HepG2 (cell line): Measurements from ENCODE around the gene TPO. TPM values are rescaled to one million over a fixed set of nuclear protein-coding genes. Genes with fewer than 3 reads are reported as not detected.
"Not testable (repeated sequence)": the region's sequence is repeated elsewhere in the genome, so short reads cannot be mapped to it uniquely, and the experiment has no call there.

Source experiments
- ATAC-seq: fragments of 200-7000 bp; cut with Tn5 transposase; 3 replicates; pipeline ENCODE4 v1.9.1; 2020; ENCODE audit warnings: mild to moderate bottlenecking, moderate library complexity
- BruUV-seq: library from RNA; stranded (reverse); fragments of 400-500 nt; replicated peaks from 2 replicates; lab custom pipeline; 2021; lab: Mats Ljungman, UMichigan
- CTCF ChIA-PET: fragments of 300-600 bp; formaldehyde crosslinking; extraction: SDS; loops from one replicate; lab custom pipeline; 2021; ENCODE audit warnings: low total read pairs, inconsistent platforms, low intra/inter-chr PET ratio; lab: Yijun Ruan, JAX
- POLR2A ChIA-PET: fragments of 350-600 bp; sonication (Branson Sonifier 250); formaldehyde crosslinking; loops from one replicate; lab custom pipeline; 2020; ENCODE audit warnings: antibody characterized with exemption, inconsistent platforms; lab: Yijun Ruan, JAX
- DNase-seq: peaks from one replicate; pipeline ENCODE4 v3.0.0-alpha.2; 2015; ENCODE audit warnings: low spot score
- FAIRE-seq: peaks from 3 replicates; lab custom pipeline; 2011; peaks lifted over from hg19 to GRCh38; lab: Jason Lieb, UNC
- H2AFZ ChIP-seq: one replicate; pipeline ENCODE4 v1.6.1; 2011; ENCODE audit warnings: low read length, inconsistent platforms
- H3K27ac ChIP-seq: fragments of 300-600 bp; 3 replicates; pipeline ENCODE4 v1.8.0; 2011; ENCODE audit warnings: mixed run types, mild to moderate bottlenecking, mixed read lengths, low read length, inconsistent platforms; ENCODE audit not compliant: insufficient read depth; ENCODE audit errors: extremely low read length
- H3K27me3 ChIP-seq, 2 experiments: fragments of 200-600 bp in 1 of 2; 2 replicates in 1 of 2; 3 replicates in 1 of 2; pipeline versions ENCODE4 v1.6.0 to v1.8.0; 2011; ENCODE audit warnings: low read length in 2 of 2, mild to moderate bottlenecking in 2 of 2, moderate library complexity in 2 of 2, inconsistent platforms in 1 of 2; ENCODE audit not compliant: insufficient read depth in 2 of 2, control insufficient read depth in 1 of 2
- H3K36me3 ChIP-seq, 2 experiments: fragments of 200-600 bp in 1 of 2; replicated peaks in 1 of 2; 2 replicates in 1 of 2; 3 replicates in 1 of 2; pipeline versions ENCODE4 v1.5.1 to v1.8.0; 2011; ENCODE audit warnings: low read length in 2 of 2, inconsistent platforms in 1 of 2; ENCODE audit not compliant: insufficient read depth in 2 of 2, control insufficient read depth in 1 of 2
- H3K4me1 ChIP-seq: 2 replicates; pipeline ENCODE4 v1.5.1; 2012; ENCODE audit warnings: low read length, inconsistent platforms; ENCODE audit not compliant: insufficient read depth
- H3K4me2 ChIP-seq: 2 replicates; pipeline ENCODE4 v1.6.0; 2011; ENCODE audit warnings: low read depth, low read length, inconsistent platforms
- H3K4me3 ChIP-seq, 3 experiments: fragments of 200-600 bp in 1 of 3; sonication (generic), shearing (Covaris generic) in 1 of 3; replicated peaks in 1 of 3; 2 replicates each; pipeline ENCODE4 v1.5.1; 2011 to 2016; ENCODE audit warnings: low read length in 3 of 3, inconsistent platforms in 2 of 3, low read depth in 2 of 3, mild to moderate bottlenecking in 2 of 3, control low read depth in 1 of 3, mixed read lengths in 1 of 3; ENCODE audit not compliant: insufficient read depth in 1 of 3
- H3K79me2 ChIP-seq: one replicate; pipeline ENCODE4 v1.6.1; 2011; ENCODE audit warnings: low read length, inconsistent platforms; ENCODE audit not compliant: insufficient read depth
- H3K9ac ChIP-seq: 2 replicates; pipeline ENCODE4 v1.6.0; 2011; ENCODE audit warnings: mild to moderate bottlenecking, low read depth, low read length, inconsistent platforms; ENCODE audit not compliant: insufficient read depth
- H3K9me3 ChIP-seq: 2 replicates; pipeline ENCODE4 v1.5.1; 2012; ENCODE audit warnings: mild to moderate bottlenecking, low read length
- H4K20me1 ChIP-seq: 2 replicates; pipeline ENCODE4 v1.6.0; 2011; ENCODE audit warnings: inconsistent platforms, mild to moderate bottlenecking, low read length, moderate library complexity; ENCODE audit not compliant: insufficient read depth
- TOPORS ChIP-seq: sonication (generic); formaldehyde crosslinking; IDR thresholded peaks from 2 replicates; pipeline ENCODE4 v1.8.0; 2023; ENCODE audit warnings: mild to moderate bottlenecking, missing genetic modification reagents
- ZNF362 ChIP-seq: sonication (generic); formaldehyde crosslinking; IDR thresholded peaks from 2 replicates; pipeline ENCODE4 v1.4.0; 2020; ENCODE audit warnings: missing genetic modification reagents, mild to moderate bottlenecking, borderline replicate concordance
- ZNF761 ChIP-seq: sonication (generic); formaldehyde crosslinking; conservative IDR thresholded peaks from 2 replicates; pipeline ENCODE4 v1.4.0; 2020; ENCODE audit warnings: mild to moderate bottlenecking, missing genetic modification reagents
- whole genome bisulfite sequencing: methylation state at CpG from one replicate; pipeline ENCODE4 v1.1.6; 2017; ENCODE audit warnings: low lambda C conversion rate; 5-methylcytosine and 5-hydroxymethylcytosine counted together
- in situ Hi-C: cut with HindIII; loops from 2 replicates; pipeline ENCODE4 v1.10.0; 2017; ENCODE audit warnings: low pct_unique_long_range_greater_than_20kb; ENCODE audit not compliant: extremely low pct_ligation_motif_present
- intact Hi-C: fragments of 100-400 bp; cut with micrococcal nuclease; formaldehyde crosslinking; loops from one replicate; pipeline ENCODE4 v1.10.0; 2022; ENCODE audit not compliant: unreplicated experiment
- polyA plus RNA-seq, 8 experiments: library from polyadenylated mRNA; depleted of rRNA in 3 of 8; stranded (reverse) in 7 of 8; unstranded in 1 of 8; fragments of >200 nt; fragmentation: Illumina TruSeq in 4 of 8; extraction: Trizol in 4 of 8; gene quantifications; 2 replicates each; pipeline versions ENCODE4 v1.2.1 to v1.2.3, GENCODE V29; 2011 to 2016; ENCODE audit warnings: low read depth in 4 of 8, missing spikeins in 1 of 8, mixed read lengths in 1 of 8; ENCODE audit not compliant: insufficient read depth in 1 of 8
- total RNA-seq, 5 experiments: library from RNA; depleted of rRNA; stranded (reverse); fragments of >200 nt; fragmentation: Illumina TruSeq; extraction: Trizol; gene quantifications; 2 replicates each; pipeline ENCODE4 v1.2.3, GENCODE V29; 2016; ENCODE audit warnings: low read depth in 1 of 5

The TPO gene
- total and polyA plus RNA-seq, 2 of the 13 experiments (the other 11 are each of a cell fraction or from before 2014, with no cell fraction given), result not detected

DNA sequence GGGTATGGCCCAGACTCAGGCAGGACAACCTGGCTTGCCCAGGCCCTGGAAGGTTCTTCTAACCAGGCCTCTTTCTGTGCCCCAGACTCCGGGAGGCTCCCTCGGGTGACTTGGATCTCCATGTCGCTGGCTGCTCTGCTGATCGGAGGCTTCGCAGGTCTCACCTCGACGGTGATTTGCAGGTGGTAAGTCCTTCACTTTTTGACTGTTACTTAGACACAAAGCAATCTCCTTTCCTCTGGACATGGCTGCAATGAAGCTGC, 103.5 kb downstream of the TPO start:
- H3K4me3 ChIP-seq, result no peak overlapping the region
- H3K79me2 ChIP-seq, result no peaks in the 10 kb centered on the region
- no peak overlapping the region for H2AFZ ChIP-seq
- CTCF ChIA-PET, result no interaction called here
- H3K27me3 ChIP-seq, result peaks cover 11 to 69% of the 10 kb centered on the region in 2 experiments
- H3K9me3 ChIP-seq, result no peaks in the 10 kb centered on the region
- intact Hi-C loops (no loop called here), in situ Hi-C loops (no loop called here)
- BruUV-seq, result no TSS peak
- H3K27ac ChIP-seq, result no peak overlapping the region
- no peaks in the 10 kb centered on the region for H3K36me3 ChIP-seq
- H3K4me1 ChIP-seq, result no peaks in the 10 kb centered on the region
- TF ChIP-seq TOPORS (CRISPR knock-in tag) (no peak), ZNF761 (CRISPR knock-in tag) (no peak), ZNF362 (no peak)
- WGBS, result 33% methylated on average over 7 of the region's 7 CpGs
- FAIRE-seq (no peak), DNase-seq (no peak), ATAC-seq (no peak; the same call in 2 of the 3 replicates)
- H3K4me2 ChIP-seq, result no peak overlapping the region
- POLR2A ChIA-PET, result no interaction called here
- H3K9ac ChIP-seq, result no peak overlapping the region
- no peaks in the 10 kb centered on the region; the same call in 1 of the 2 replicates for H4K20me1 ChIP-seq

DNA sequence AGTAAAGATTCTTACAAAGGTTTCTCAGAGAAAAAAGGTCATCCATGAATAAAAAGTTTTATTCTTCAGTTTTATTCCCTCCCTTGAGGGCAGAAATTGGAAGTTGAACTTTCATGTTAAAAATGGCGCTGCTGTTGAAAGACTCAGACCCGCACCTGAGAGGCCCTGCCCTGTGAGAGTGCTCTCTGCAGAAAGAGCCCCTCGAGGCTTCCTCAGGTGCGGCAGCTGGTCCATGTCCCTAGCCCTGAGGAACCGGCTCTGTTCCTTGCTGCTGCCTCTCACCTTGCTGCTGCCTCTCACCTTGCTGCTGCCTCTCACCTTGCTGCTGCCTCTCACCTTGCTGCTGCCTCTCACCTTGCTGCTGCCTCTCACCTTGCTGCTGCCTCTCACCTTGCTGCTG, 104.0 kb downstream of the TPO start:
- in situ Hi-C loops, CTCF ChIA-PET, DNase-seq, H3K27ac ChIP-seq, intact Hi-C loops, H3K4me3 ChIP-seq, H3K9me3 ChIP-seq, H3K9ac ChIP-seq, POLR2A ChIA-PET, H4K20me1 ChIP-seq, H3K4me1 ChIP-seq, H3K36me3 ChIP-seq, H3K4me2 ChIP-seq, H2AFZ ChIP-seq, H3K79me2 ChIP-seq, ATAC-seq, BruUV-seq, FAIRE-seq: not testable (repeated sequence)
- 0% methylated on average over 5 of the region's 5 CpGs for WGBS
- H3K27me3 ChIP-seq, result peaks cover 11 to 69% of the 10 kb centered on the region in 2 experiments
